ENCODE data around the gene SCP2. TPM values are rescaled to one million over a fixed set of nuclear protein-coding genes. Genes with fewer than 3 reads are reported as not detected.

The SCP2 gene
- total and polyA plus RNA-seq, 2 of the 4 experiments (the other 2 are of a cell fraction): 70.4 to 83.1 TPM

DNA sequence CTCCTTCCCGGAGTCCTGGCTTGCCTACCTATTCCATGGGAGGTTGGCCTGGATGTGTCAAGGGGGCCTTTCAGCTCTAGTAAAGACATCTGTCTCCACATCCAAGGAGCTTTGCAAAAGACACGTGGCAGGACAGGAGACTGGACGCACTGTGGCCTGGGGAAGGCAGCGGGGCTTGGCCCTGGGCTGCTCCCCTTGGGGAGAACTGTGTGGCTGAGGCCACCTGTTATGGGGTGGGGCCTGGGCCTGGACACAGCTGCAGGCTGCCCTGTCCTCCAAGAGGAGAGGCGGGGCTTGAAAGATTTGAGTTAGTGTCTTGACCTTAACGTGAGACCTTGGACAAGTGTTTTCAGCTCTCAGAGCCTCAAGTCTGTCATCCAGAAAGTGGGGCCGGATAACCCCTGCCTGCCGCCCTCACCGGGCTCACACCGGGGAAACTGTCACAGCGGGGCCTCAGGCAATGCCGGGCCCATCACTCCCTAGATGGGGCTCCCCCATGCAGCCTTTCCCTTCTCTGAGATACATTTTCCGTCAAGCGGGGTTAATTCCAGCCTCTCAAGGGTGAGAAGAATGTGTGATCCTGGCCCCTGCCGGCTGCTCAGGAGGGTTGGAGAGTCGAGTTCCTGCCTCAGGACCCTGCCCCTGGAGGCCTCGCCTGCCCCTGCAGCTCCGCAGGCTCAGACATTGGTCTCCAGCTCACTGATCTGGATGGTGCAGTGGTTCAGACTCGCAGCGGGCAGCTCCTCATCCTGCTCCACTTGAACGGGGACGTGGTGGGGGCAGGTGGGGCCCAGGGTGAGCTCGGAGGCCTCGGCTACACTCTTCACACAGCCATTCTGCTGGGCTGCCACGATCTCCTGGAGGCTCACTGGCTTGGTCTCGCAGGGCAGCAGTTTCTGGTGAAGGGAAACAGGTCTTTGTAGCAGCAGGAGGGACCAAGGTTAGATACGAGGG lies 160.5 kb downstream of the SCP2 start:
- no peak overlapping the region for H2AK9ac ChIP-seq (replicated peaks; ENCODE audit: low read depth, low read length, poor library complexity)
- H3K9me3 ChIP-seq (ENCODE audit: control insufficient read depth, insufficient read depth, low read length): no peaks in the 10 kb centered on the region
- no peak overlapping the region for H3K18ac ChIP-seq (ENCODE audit: low read depth, low read length)
- H3K36me3 ChIP-seq (ENCODE audit: control insufficient read depth, insufficient read depth, low read length): peaks cover 11% of the 10 kb centered on the region
- H3K9me1 ChIP-seq (ENCODE audit: insufficient read depth, low read length): peaks cover 16% of the 10 kb centered on the region
- dilution Hi-C loops (cut with HindIII; ENCODE audit: low sequenced_read_pairs, unreplicated experiment) (no loop called here), in situ Hi-C loops (cut with MboI; ENCODE audit: low sequenced_read_pairs) (no loop called here), intact Hi-C loops (cut with micrococcal nuclease) (no loop called here)
- no peak overlapping the region for H3K4me3 ChIP-seq (ENCODE audit: insufficient read depth, low read depth, low read length)
- no peak overlapping the region for H4K5ac ChIP-seq (ENCODE audit: low read depth, low read length)
- peak overlapping the region; percentile 11 for H3K4ac ChIP-seq (ENCODE audit: low read depth, low read length)
- H4K20me1 ChIP-seq (ENCODE audit: insufficient read depth, low read length): no peaks in the 10 kb centered on the region
- H2AFZ ChIP-seq (replicated peaks; ENCODE audit: low read length, poor library complexity): peak overlapping the region; percentile 46
- no peak overlapping the region for H3K14ac ChIP-seq (replicated peaks; ENCODE audit: low read depth, low read length)
- peak overlapping the region; percentile 16; the same call in 1 of the 2 replicates for H2BK120ac ChIP-seq (ENCODE audit: low read depth, low read length)
- ChIA-PET POLR2A (ENCODE audit: unreplicated experiment) (no interaction called here), CTCF (no interaction called here)
- no peak overlapping the region; the same call in 1 of the 2 replicates for H2AK5ac ChIP-seq (ENCODE audit: low read depth, low read length)
- peaks cover 19% of the 10 kb centered on the region for H3K4me1 ChIP-seq (ENCODE audit: control insufficient read depth, insufficient read depth, low read length)
- no peak overlapping the region for H2BK20ac ChIP-seq (ENCODE audit: low read depth, low read length)
- H3K27ac ChIP-seq (ENCODE audit: insufficient read depth, low read length): no peak overlapping the region
- no peak for DNase-seq
- no peak overlapping the region for H3K23ac ChIP-seq (ENCODE audit: low read depth, low read length)
- H3K4me2 ChIP-seq (ENCODE audit: low read depth, low read length): no peak overlapping the region
- TF ChIP-seq MXI1 (IDR thresholded peaks at IDR 0.05; ENCODE audit: borderline replicate concordance, low read depth, low read length) (no peak), POLR2A (IDR thresholded peaks at IDR 0.05; ENCODE audit: low read depth, low read length) (no peak), SMC3 (IDR thresholded peaks at IDR 0.05; ENCODE audit: low read depth, low read length) (no peak), NFE2L2 (IDR thresholded peaks at IDR 0.05; ENCODE audit: low read depth, low read length) (no peak), MAFK (IDR thresholded peaks at IDR 0.05; ENCODE audit: low read depth, low read length) (no peak), BHLHE40 (IDR thresholded peaks at IDR 0.05; ENCODE audit: low read depth, low read length) (no peak), RAD21 (IDR thresholded peaks at IDR 0.05; ENCODE audit: low read length) (no peak), MAZ (IDR thresholded peaks at IDR 0.05; ENCODE audit: borderline replicate concordance, low read depth, low read length) (no peak), RCOR1 (IDR thresholded peaks at IDR 0.05; ENCODE audit: insufficient replicate concordance, low read length) (no peak), RFX5 (IDR thresholded peaks at IDR 0.05; ENCODE audit: low read depth, low read length) (no peak)
- TF ChIP-seq, protein P1, sequence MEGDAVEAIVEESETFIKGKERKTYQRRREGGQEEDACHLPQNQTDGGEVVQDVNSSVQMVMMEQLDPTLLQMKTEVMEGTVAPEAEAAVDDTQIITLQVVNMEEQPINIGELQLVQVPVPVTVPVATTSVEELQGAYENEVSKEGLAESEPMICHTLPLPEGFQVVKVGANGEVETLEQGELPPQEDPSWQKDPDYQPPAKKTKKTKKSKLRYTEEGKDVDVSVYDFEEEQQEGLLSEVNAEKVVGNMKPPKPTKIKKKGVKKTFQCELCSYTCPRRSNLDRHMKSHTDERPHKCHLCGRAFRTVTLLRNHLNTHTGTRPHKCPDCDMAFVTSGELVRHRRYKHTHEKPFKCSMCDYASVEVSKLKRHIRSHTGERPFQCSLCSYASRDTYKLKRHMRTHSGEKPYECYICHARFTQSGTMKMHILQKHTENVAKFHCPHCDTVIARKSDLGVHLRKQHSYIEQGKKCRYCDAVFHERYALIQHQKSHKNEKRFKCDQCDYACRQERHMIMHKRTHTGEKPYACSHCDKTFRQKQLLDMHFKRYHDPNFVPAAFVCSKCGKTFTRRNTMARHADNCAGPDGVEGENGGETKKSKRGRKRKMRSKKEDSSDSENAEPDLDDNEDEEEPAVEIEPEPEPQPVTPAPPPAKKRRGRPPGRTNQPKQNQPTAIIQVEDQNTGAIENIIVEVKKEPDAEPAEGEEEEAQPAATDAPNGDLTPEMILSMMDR (conservative IDR thresholded peaks at IDR 0.05; ENCODE audit: low read depth, low read length): no peak
- TF ChIP-seq, protein P2, sequence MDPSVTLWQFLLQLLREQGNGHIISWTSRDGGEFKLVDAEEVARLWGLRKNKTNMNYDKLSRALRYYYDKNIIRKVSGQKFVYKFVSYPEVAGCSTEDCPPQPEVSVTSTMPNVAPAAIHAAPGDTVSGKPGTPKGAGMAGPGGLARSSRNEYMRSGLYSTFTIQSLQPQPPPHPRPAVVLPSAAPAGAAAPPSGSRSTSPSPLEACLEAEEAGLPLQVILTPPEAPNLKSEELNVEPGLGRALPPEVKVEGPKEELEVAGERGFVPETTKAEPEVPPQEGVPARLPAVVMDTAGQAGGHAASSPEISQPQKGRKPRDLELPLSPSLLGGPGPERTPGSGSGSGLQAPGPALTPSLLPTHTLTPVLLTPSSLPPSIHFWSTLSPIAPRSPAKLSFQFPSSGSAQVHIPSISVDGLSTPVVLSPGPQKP (IDR thresholded peaks at IDR 0.05; ENCODE audit: borderline replicate concordance, low read depth, low read length): no peak
- TF ChIP-seq, protein P3, sequence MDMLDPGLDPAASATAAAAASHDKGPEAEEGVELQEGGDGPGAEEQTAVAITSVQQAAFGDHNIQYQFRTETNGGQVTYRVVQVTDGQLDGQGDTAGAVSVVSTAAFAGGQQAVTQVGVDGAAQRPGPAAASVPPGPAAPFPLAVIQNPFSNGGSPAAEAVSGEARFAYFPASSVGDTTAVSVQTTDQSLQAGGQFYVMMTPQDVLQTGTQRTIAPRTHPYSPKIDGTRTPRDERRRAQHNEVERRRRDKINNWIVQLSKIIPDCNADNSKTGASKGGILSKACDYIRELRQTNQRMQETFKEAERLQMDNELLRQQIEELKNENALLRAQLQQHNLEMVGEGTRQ (IDR thresholded peaks at IDR 0.05; ENCODE audit: low read depth, low read length): no peak
- no TSS peak for BruUV-seq (replicated peaks)
- peak overlapping the region; percentile 55; the same call in 1 of the 2 replicates for H4K91ac ChIP-seq (ENCODE audit: insufficient read depth, low read depth, low read length)
- H2BK5ac ChIP-seq (ENCODE audit: low read depth, low read length, poor library complexity, severe bottlenecking): no peak overlapping the region
- no peak overlapping the region for H3K56ac ChIP-seq (ENCODE audit: extremely low read depth, insufficient read depth, low read length)
- peak overlapping the region; percentile 2; the same call in 1 of the 3 replicates for H2BK15ac ChIP-seq (ENCODE audit: low read depth, low read length)
- H4K8ac ChIP-seq (ENCODE audit: low read depth in 2 of 2, low read length in 2 of 2): no peak overlapping the region
- ATAC-seq (ENCODE audit: low read depth): no peak
- no peak overlapping the region for H3K9ac ChIP-seq (ENCODE audit: low read depth, low read length)
- H3K27me3 ChIP-seq (ENCODE audit: control insufficient read depth, insufficient read depth, low read length): no peaks in the 10 kb centered on the region
- 86% methylated on average over 9 of the region's 27 CpGs; no CpG with 5 or more reads in 1 of the 2 experiments for WGBS, 2 experiments (ENCODE audit: extremely low coverage in 2 of 2, insufficient read length in 1 of 2)
- H3K79me1 ChIP-seq (ENCODE audit: low read depth in 1 of 2, low read length in 2 of 2): no peaks in the 10 kb centered on the region
